ENCODE data around the gene SAMD9. TPM values are rescaled to one million over a fixed set of nuclear protein-coding genes. Genes with fewer than 3 reads are reported as not detected.

SAMD9 gene
- 5.9 and 8.9 TPM in 2 replicates for total RNA-seq (2014; rRNA removed; shearing (Covaris generic))

DNA sequence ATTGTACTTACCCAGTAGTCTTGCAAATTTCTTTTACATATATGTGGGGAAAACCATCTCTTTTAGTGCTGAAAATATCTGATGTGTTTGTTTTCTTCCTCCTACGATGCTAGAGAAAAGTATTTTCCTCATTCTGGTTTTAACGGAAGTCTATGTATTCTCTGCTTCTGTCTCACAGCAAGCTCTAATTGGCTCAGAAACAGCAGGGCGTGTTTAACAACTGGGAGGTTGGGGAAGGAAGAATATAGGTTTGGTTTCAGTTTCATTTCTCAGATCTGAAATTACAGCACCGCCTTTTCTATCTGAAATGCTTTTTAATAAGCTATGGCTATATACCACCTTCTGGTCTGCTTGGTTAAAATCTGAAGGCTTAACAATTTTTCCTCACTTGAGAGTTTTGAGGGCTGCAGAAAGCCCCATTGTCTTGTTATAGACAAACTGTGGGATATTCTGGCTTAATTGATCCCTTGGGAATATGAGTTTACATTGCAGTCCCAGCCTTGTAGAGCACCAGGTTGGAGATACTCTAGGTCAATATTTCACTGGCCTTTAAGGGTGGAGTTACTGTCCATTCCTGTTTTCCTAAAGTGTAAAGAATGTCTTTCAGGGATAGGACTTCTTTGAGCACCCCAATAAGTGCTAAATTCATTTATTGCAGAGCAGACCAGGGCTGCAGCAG lies at the start of gene SAMD9:
Gene SAMD9 (minus strand): TSS at position 128 of the 679 bp plus-strand sequence. CDS start 11,882 bp downstream, outside the sequence.

DNA sequence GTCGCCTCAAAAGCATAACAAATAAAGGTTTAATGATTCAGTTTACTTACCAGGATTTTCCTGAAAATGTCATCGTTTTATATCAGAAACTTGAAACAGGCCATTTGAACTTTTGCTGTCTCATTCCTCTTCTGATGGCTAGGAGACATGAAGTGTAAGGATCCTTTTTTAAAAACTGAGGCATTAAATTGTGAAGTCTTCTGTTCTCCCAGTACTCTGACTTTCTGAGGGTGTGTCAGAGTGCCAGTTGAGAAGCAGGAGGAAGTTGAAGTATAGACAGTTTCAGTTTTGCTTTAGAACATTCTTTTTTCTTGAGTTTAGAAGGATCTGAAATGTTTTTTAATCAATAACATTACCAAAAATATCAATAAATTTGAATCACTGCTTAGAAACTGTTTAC lies 30.4 kb upstream of the SAMD9 start, which contains the start of gene SAMD9L:
Gene SAMD9L (minus strand): TSS at position 242 of the 400 bp plus-strand sequence. CDS start 12,414 bp downstream, outside the sequence.

Other genes starting within 250 kb of the SAMD9 start
- gene SAMD9L, start 30.4 kb upstream of the SAMD9 start, total RNA-seq (2014; rRNA removed; shearing (Covaris generic)): 5.5 and 8.3 TPM in 2 replicates
- gene HEPACAM2, start 108.5 kb upstream of the SAMD9 start, total RNA-seq (2014; rRNA removed; shearing (Covaris generic)): not detected in 2 replicates
- 12.6 and 15.3 TPM in 2 replicates for gene VPS50, start 114.4 kb upstream of the SAMD9 start, total RNA-seq (2014; rRNA removed; shearing (Covaris generic))

Data from A375 (cell line).